Ishikawa (cell line): ENCODE data around the gene THSD7A.

Experiments used
- CEBPB ChIP-seq: IDR thresholded peaks from 2 replicates; pipeline ENCODE4 v1.6.1; 2012
- CREB1 ChIP-seq: IDR thresholded peaks from 2 replicates; pipeline ENCODE4 v1.6.1; 2012; ENCODE audit warnings: low read depth
- EGR1 ChIP-seq: IDR thresholded peaks from 2 replicates; pipeline ENCODE4 v1.6.1; 2012
- EP300 ChIP-seq: IDR thresholded peaks from 2 replicates; pipeline ENCODE4 v1.6.1; 2012; ENCODE audit warnings: borderline replicate concordance
- FOXM1 ChIP-seq: IDR thresholded peaks from 2 replicates; pipeline ENCODE4 v1.6.1; 2012; ENCODE audit warnings: low read depth, borderline replicate concordance
- MAX ChIP-seq: IDR thresholded peaks from 2 replicates; pipeline ENCODE4 v1.6.1; 2012
- NFIC ChIP-seq: IDR thresholded peaks from 2 replicates; pipeline ENCODE4 v1.6.1; 2012
- RAD21 ChIP-seq: IDR thresholded peaks from 2 replicates; pipeline ENCODE4 v1.6.1; 2012; ENCODE audit warnings: low read depth
- REST ChIP-seq: IDR thresholded peaks from 2 replicates; pipeline ENCODE4 v1.6.1; 2012; ENCODE audit warnings: low read depth, mild to moderate bottlenecking
- TAF1 ChIP-seq: IDR thresholded peaks from 2 replicates; pipeline ENCODE4 v1.6.1; 2012; ENCODE audit warnings: low read depth, mild to moderate bottlenecking
- TCF12 ChIP-seq: IDR thresholded peaks from 2 replicates; pipeline ENCODE4 v1.6.1; 2012; ENCODE audit warnings: low read depth
- TEAD4 ChIP-seq: IDR thresholded peaks from 2 replicates; pipeline ENCODE4 v1.6.1; 2012
- USF1 ChIP-seq: IDR thresholded peaks from 2 replicates; pipeline ENCODE4 v1.6.1; 2012
- YY1 ChIP-seq: IDR thresholded peaks from 2 replicates; pipeline ENCODE4 v1.6.1; 2012; ENCODE audit warnings: low read depth
- ZBTB7A ChIP-seq: IDR thresholded peaks from 2 replicates; pipeline ENCODE4 v1.6.1; 2012; ENCODE audit warnings: low read depth

The THSD7A gene

GRCh38 chr7:11709196-11709595 is 122.8 kb downstream of the THSD7A start:
- no peak for TF ChIP-seq TEAD4
- TF ChIP-seq EP300 = no peak
- no peak for TF ChIP-seq NFIC
- TF ChIP-seq YY1 = no peak
- TF ChIP-seq ZBTB7A = no peak
- TF ChIP-seq CREB1 = no peak
- no peak for TF ChIP-seq CEBPB

GRCh38 chr7:11707606-11708193 is 124.3 kb downstream of the THSD7A start:
- TF ChIP-seq RAD21 = no peak
- no peak for TF ChIP-seq YY1
- no peak for TF ChIP-seq TEAD4

- no peak for TF ChIP-seq CREB1
- no peak for TF ChIP-seq YY1
- no peak for TF ChIP-seq TCF12
These were observed 125.1 kb downstream of the THSD7A start for GRCh38 chr7:11706666-11707605.

GRCh38 chr7:11703829-11704228 is 128.2 kb downstream of the THSD7A start:
- TF ChIP-seq CEBPB = no peak
- no peak for TF ChIP-seq RAD21
- TF ChIP-seq EGR1 = no peak
- TF ChIP-seq CREB1 = no peak
- TF ChIP-seq ZBTB7A = no peak
- TF ChIP-seq NFIC = no peak
- TF ChIP-seq USF1 = no peak

GRCh38 chr7:11702938-11703337 is 129.1 kb downstream of the THSD7A start:
- TF ChIP-seq EGR1 = no peak
- TF ChIP-seq EP300 = no peak
- TF ChIP-seq FOXM1 = no peak
- no peak for TF ChIP-seq MAX
- TF ChIP-seq REST = no peak
- no peak for TF ChIP-seq RAD21

- no peak for TF ChIP-seq NFIC
- no peak for TF ChIP-seq ZBTB7A
- TF ChIP-seq CREB1 = no peak
- TF ChIP-seq TAF1 = no peak
- no peak for TF ChIP-seq REST
- no peak for TF ChIP-seq YY1
- no peak for TF ChIP-seq MAX
- no peak for TF ChIP-seq TCF12
- no peak for TF ChIP-seq FOXM1
- no peak for TF ChIP-seq EP300
- TF ChIP-seq RAD21 = no peak
These were observed 130.0 kb downstream of the THSD7A start for GRCh38 chr7:11701829-11702560.
